GM21619 (cell line): Measurements from ENCODE around the gene SBF1.

Experiments used
- ATAC-seq: cut with Tn5 transposase; IDR thresholded peaks from one replicate; pipeline ENCODE4 v1.9.1; 2021; ENCODE audit not compliant: unreplicated experiment

Gene SBF1

DNA sequence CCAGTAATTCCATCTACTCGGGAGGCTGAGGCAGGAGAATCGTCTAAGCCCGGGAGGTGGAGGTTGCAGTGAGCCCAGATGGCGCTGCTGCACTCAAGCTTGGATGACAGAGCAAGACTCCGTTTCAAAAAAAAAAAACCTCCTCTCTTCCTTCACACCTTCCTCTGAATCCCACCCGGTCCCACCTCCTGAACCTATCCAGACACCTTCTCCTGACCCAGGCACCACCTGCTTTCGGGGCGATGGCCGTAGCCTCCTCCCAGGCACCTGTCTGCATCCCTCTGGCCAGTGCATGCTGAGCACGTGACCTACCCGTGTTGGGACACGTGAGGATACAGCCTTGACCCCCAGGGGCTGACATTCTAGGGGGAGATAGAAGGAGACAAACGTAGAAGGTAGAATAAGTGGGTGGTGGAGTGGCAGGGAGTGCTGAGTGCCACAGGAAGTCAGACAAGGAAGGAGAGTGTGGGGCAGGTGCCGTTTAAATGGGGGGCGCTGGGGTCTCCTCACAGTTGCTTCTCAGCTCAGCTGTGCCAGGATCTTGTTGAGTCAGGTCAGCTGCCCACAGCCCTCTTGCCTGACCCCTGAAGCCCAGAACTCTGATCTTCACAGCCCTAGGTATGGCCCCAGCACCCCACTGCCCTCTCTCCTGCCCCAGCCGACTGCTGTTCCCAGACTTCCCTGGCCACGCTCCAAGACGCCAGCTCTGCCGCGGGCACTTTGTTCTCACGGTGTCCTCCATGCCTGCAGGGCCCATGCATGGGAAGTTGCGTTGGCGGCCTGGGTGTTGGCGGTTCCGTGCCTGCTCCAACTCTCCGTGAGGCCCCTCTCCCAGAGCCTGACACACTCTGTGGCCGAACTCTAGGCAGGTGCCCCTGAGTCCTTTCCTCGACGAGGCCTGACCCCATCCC, 10.6 kb upstream of the SBF1 start:
- ATAC-seq = no peak

DNA sequence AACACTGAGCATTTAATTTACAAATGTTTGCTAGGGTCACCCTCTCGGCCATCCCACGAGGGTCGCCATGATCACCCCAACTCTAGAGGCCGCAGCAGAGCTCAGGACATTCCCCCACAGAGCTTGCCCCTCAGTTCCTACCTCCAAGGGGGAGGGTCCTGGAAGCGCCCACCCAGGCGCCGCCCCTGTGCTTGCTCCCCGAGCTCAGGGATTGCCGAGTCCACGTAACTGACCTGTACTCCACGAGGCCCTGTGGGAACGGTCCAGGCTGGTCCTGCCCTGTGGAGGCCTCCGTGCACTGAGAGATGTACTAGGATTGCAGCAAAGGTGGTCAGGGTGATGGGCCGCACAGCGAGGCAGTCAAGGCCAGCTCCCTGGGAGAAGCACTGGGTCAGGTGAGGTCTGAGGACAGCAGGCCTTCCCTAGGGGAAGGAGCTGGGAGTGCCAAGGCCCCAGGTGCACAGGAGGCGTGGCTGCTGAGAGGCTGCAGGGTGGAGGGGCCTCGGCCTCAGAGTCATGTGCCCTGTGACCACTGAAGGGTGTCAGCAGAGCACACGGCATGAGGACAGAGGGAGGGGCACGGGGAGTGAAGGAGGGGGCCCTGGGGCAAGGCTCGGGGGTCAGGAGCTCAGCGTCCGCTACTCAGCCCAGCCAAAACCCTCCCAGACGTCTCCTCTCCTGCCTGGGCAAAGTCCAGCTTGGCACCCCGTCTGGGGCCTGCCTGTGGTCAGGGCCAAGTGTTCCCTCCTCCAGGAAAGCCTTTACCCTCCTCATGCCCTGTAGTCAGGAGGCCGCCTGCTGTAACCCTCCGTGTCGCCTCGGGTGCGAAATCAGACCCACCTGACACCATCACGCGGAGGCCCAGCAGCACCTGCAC, 9.4 kb upstream of the SBF1 start:
- ATAC-seq = no peak

DNA sequence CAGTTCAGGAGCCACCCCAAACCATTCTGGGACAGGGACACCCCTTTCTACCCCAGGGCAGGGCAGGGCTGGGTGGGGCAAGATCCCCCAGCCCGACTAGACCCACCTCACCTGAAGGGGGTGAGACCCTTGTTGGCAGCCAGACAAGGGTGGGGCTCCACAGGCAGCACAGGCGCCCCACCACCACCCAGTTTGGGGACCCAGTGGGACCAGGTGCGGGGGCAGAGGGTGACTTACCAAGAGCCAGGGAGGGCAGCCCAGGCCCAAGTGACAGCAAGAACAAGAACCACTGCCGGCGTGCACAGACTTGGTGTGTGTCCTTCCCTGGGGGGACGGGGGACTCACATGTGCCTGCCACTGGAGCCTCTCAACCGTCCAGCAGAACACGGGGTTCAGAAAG, 8.7 kb upstream of the SBF1 start:
- no peak for ATAC-seq

DNA sequence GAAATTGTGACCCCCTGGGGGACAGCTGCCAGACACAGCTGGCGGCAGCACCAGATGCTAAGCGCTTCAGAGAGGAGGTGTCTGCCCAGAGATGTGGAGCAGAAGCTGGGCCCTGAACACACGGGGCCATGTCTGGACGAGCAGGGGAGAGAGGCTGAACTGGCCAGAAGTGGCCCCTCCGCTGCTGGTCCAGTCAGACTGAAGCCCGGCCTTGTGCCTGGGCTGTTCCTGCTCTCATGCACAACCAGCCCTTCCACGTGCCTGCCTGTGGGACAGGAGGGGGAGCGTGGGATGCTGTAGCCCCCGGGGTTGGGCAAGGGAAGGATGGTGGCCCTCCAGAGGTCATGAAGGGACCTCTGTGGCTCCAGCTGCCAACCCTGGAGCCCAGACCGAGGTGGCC, 8.3 kb upstream of the SBF1 start:
- ATAC-seq = no peak

DNA sequence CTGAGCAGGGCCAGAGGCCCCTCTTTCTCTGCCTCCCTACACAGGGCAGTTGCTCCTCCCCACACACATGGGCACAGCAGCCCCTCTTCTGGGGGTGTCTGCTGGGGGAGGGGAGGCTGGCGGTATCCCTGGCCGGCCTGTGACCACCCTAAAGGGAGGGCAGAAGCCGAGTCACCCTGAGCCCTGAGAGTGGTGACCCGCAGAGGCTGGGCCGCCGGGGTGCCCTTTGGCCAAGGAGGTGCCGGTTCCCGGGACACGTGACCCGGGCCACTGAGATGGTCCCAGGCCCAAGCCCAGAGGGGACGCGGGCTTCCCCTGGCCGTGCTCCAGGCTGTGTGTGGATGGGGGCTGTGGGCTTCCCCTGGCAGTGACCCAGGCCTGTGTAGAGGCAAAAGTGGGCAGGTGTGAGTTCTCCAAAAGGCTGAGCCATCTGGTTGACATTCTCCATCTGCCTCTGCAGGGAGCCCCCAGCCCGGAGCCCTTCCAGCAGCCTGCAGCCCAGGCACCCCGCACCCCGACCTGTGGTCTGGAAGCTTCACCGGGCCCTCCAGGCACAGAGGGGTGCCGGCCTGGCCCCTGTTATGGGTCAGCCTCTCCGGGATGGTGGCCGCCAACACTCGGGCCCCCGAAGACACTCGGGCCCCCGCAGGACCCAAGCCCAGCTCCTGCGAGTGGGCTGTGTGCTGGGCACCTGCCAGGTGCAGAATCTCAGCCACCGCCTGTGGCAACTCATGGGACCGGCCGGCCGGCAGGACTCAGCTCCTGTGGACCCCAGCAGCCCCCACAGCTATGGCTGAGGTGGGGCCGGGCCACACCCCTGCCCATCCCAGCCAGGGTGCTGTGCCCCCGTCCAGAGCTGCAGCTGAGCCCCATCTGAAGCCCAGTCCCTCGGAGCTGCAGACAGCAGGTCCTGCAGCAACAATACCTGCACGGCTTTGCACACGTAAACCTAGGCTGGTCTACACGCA, 7.6 kb upstream of the SBF1 start:
- no peak for ATAC-seq

DNA sequence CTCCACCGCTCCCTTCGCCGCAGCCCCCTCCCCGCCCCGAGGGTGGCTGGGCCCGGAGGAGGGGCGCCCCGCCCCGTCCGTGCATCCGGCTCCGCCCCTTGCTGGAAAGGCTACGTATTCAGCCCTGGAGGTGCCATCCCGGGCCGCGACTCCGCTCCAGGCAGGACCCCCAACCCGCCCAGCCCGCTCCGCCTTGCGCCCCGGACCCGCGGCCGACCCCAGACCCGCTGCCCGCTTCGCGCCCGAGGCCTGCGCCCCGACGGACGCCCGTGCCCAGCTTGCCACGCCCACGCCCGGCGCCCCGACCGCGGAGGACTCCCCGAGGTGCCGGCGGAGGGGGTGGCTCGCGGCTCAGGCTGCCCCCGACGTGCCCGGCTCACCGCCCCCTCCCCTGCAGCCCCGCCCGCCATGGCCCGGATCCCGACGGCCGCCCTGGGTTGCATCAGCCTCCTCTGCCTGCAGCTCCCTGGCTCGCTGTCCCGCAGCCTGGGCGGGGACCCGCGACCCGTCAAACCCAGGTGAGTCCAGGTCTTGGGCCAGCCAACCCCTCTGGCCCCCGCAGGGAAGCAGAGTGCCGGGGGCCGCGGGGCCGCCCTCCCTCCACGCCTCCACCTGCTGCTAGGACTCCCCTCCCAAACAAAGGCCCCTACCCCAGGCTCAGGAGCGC, 6.7 kb upstream of the SBF1 start, which contains the start of gene ADM2:
ADM2 (plus strand) TSS at position 104 of the 667 bp plus-strand sequence; CDS start at position 409, 305 bp downstream.
- no peak for ATAC-seq

DNA sequence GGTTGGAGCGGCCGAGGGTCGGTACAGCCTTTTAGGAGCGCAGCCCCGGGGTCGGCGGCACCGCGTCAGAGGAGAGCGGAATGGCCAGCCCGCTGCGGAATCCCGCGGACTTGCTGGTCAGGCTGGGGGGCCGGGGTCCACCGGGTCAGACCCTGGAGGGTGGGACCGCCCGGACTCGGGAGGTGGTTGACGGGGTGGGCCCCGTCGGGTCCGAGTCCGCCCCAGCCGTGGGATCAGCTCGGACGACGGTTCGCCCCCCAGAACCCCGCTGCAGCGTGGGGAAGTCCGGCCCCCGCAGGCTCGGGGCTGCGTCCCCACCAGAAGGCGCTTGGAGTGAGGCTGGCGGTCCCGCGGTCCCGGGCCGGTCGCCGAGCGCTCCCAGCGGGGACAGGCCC, 6.2 kb upstream of the SBF1 start:
- no peak for ATAC-seq

- no peak for ATAC-seq
These were observed 4.9 kb upstream of the SBF1 start for GRCh38 chr22:50479721-50480120.

GRCh38 chr22:50477923-50478322, 3.1 kb upstream of the SBF1 start:
- no peak for ATAC-seq

DNA sequence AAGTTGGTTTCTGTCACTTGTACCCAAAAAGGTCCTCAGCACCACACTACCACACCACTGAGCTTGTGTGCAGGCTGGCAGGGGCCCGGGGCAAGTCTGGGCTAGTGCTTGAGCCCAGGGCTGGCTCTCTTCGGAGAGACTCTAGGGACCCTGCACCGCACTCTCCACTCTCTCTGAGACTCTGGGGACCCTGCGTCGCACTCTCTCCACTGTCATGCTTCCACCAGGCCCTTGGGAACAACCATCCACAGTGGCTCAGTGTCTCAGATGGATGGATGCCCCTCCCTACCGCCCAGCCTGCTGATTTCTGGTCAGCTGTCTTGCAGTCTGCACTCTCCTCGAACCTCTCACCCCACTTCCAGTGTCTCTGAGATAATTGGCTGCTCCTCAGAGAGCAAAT, 2.0 kb upstream of the SBF1 start:
- no peak for ATAC-seq

DNA sequence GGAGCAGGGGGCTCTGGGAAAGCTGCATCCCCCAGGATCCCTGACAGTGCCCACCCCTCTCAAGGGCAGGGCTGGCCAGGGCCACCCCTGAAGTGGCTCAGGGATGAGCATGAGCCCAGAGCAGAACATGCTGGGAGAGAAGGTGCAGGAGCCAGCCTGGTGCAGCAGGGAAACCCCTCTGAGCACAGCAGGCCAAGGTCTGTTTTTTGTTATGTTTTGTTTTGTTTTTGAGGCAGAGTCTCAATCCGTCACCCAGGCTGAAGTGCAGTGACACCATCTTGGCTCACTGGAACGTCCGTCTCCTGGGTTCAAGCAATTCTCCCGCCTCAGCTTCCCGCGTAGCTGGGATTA, 792 bp upstream of the SBF1 start:
- no peak for ATAC-seq

DNA sequence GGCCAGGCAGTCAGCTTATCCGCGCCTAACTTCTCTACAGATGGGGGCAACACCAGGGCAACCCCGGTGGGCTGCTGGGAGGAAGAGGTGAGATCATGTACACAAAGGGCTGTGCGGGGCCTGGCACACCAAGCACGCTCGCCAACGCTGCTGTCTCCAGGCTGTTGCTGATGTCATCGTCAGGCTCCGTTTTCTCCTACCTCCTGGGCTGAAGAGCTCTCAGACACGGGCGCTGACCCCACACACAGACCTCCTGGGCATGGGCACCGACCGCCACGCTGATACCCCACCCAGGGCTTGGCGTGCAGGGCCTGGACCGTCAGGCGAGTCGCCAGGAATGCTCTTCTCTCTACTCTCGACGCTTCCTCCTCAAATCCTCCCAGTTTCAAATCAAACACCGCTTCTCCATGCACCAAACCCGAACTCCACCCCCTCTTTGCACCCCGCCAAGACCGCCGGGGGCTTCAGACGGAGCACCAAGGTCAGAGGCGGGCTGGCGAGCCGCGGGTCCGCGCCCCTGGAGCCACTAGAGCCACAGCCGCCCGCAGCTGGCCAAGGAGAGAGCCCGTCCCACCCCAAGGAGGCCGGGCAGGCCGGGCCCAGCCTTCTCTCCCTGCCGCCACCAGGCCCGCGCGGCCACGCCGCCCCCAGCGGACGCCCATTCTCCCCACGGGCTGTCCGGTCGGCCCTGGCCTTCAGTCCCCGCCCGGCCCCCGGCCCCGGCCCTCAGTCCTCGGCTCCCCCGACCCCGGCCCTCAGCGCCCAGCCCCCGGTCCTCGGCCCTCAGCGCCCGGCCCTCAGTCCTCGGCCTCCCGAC, 772 bp downstream of the SBF1 start:
- ATAC-seq = no peak

GRCh38 chr22:50473088-50473487, 1.7 kb downstream of the SBF1 start:
- no peak for ATAC-seq

DNA sequence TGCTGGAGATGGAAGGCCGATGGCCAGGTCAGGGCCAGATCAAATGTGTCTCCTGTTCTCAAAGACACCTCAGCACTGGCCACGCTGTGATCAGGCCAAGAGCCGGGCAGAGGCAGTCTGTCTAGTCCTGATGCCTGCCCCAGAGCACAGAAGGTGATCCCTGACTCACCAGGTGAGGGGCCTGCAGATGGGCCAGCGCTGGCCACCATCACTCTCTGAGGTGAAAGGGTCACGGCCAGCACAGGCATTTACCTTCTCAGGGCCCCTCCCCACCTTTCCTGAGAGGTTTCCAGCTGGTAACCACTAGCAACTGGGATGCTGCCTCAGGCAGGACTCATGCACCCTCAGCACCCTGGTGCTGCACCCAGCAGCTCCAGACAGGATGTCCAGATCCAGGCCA, 2.9 kb downstream of the SBF1 start:
- no peak for ATAC-seq

DNA sequence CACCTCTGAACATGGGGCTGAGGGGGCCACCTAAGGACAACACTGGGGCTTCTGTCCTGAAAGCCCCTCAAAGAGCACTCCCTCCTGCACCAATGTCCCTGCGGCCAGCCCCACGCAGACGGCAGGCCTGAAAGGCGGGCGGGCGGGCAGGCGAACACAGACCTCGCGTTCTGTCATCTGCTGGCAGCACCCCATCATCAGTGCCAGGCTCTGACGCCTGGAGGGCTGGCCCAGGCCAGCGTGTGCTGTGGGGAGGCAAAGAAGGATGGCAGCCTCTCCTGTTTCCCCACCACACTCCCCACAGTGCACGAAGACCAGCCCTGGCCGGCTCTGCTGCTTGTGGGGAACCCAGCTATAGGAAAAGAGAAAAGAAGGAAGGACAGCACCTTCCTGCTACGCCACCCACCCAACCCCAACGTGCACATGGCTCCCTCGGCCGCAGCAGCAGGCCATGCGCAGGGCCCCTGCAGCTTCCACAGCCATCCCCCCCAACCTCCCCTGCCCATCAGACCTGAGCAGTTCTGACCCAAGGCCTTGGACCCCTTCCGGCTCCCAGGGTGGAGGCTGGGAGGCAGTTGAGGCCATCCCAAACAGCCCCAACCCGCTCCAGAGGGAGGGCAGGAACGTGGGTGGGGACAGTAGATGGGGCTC, 3.5 kb downstream of the SBF1 start:
- ATAC-seq = no peak

GRCh38 chr22:50470491-50470890, 4.3 kb downstream of the SBF1 start:
- no peak for ATAC-seq

- peak; percentile 47 for ATAC-seq
These were observed 5.2 kb downstream of the SBF1 start for GRCh38 chr22:50469377-50470305.

GRCh38 chr22:50468626-50469025, 6.2 kb downstream of the SBF1 start:
- ATAC-seq = no peak
